Smooth muscle cell (in vitro differentiated cells): ENCODE data around the gene ZFAND6. TPM values are rescaled to one million over a fixed set of nuclear protein-coding genes. Genes with fewer than 3 reads are reported as not detected.

Experiments used
- DNase-seq: peaks from one replicate; lab custom pipeline; 2025; ENCODE audit not compliant: unreplicated experiment; lab: John Stamatoyannopoulos, UW
- H2AFZ ChIP-seq: fragments of 200-600 bp; sonication (generic); 2 replicates; pipeline ENCODE4 v1.6.0; 2016; ENCODE audit warnings: antibody characterized with exemption, low read depth, mild to moderate bottlenecking
- H3F3A ChIP-seq: fragments of 200-600 bp; sonication (generic); 2 replicates; pipeline ENCODE4 v1.6.0; 2017; ENCODE audit warnings: antibody characterized with exemption, low read depth
- H3K27ac ChIP-seq: fragments of 200-600 bp; sonication (generic); 2 replicates; pipeline ENCODE4 v1.5.1; 2016; ENCODE audit warnings: low read depth, mild to moderate bottlenecking
- H3K27me3 ChIP-seq: fragments of 200-600 bp; sonication (generic); 2 replicates; pipeline ENCODE4 v1.6.1; 2016; ENCODE audit warnings: low read depth, mild to moderate bottlenecking
- H3K36me3 ChIP-seq: fragments of 200-600 bp; sonication (generic); 2 replicates; pipeline ENCODE4 v1.5.1; 2016; ENCODE audit warnings: low read depth
- H3K4me1 ChIP-seq: fragments of 200-600 bp; sonication (generic); 2 replicates; pipeline ENCODE4 v1.5.1; 2016; ENCODE audit warnings: low read depth
- H3K4me2 ChIP-seq: fragments of 200-600 bp; sonication (generic); 2 replicates; pipeline ENCODE4 v1.6.0; 2016; ENCODE audit warnings: mild to moderate bottlenecking
- H3K4me3 ChIP-seq: fragments of 200-600 bp; sonication (generic); 2 replicates; pipeline ENCODE4 v1.5.1; 2016; ENCODE audit warnings: mild to moderate bottlenecking
- H3K79me2 ChIP-seq: fragments of 200-600 bp; sonication (generic); 2 replicates; pipeline ENCODE4 v1.6.0; 2016; ENCODE audit warnings: low read depth, mild to moderate bottlenecking
- H3K9ac ChIP-seq: fragments of 200-600 bp; sonication (generic); 2 replicates; pipeline ENCODE4 v1.6.0; 2016; ENCODE audit warnings: low read depth
- H3K9me3 ChIP-seq: fragments of 200-600 bp; sonication (generic); replicated peaks from 2 replicates; pipeline ENCODE4 v1.5.1; 2016; ENCODE audit warnings: low read depth
- H4K20me1 ChIP-seq: fragments of 200-600 bp; sonication (generic); 2 replicates; pipeline ENCODE4 v1.6.0; 2016; ENCODE audit warnings: low read depth
- CTCF ChIP-seq: fragments of 200-600 bp; sonication (generic); IDR thresholded peaks from 2 replicates; pipeline ENCODE4 v1.5.1; 2017; ENCODE audit warnings: borderline replicate concordance, mild to moderate bottlenecking, antibody characterized with exemption; ENCODE audit not compliant: insufficient read depth, poor library complexity, severe bottlenecking
- WGBS: methylation state at CpG from one replicate; pipeline ENCODE4 v1.1.7; 2016; ENCODE audit warnings: low lambda C conversion rate; 5-methylcytosine and 5-hydroxymethylcytosine counted together
- polyA plus RNA-seq: library from polyadenylated mRNA; unstranded; fragments of >200 nt; fragmentation: Nextera tagmentation; extraction: Ambion mirVana; gene quantifications from 2 replicates; pipeline ENCODE4 v1.2.1, GENCODE V29; 2016
- total RNA-seq: library from RNA; depleted of rRNA; stranded (reverse); fragments of >200 nt; gene quantifications from 2 replicates; pipeline ENCODE4 v1.2.3, GENCODE V29; 2014

Gene ZFAND6
- total and polyA plus RNA-seq, 2 experiments from 2014 or later = 81.9 to 144 TPM

DNA sequence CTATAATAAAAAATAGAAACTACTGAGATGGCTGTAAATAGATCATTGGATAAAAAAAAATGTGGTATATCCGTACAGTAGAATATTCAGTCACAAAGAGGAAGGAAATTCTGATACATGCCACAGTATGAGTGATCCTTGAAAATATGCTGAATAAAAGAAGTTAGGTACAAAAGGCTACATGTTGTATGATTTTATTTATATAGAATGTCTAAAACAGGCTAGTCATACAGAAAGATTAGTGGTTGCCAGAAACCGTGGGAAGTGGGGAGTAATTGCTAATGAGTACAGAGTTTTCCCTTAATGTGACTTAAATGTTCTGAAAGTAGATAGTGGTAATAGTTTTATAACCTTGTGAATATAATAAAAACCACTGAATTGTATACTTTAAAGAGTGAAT, 68.4 kb downstream of the ZFAND6 start:
- H2AFZ ChIP-seq = no peak overlapping the region
- no peak for DNase-seq

DNA sequence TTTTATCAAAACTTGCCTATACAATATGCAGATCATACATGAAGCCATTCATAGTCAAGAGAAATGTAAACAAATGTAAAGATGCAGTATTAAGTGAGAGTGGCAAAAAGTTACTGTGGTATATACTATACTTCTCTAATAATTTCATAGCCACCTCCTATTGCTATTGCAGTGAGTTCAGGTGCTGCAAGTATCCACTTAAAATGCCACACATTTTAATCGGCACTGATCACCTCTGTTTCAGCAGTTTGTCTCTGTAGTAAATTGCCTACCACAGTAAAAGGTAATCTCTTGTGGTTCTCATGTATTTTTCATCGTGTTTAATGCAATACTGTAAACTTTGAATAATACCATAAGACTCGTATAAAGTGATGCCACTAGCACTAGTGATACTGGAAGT, 72.9 kb downstream of the ZFAND6 start:
- peaks cover 4% of the 10 kb centered on the region for H3K36me3 ChIP-seq
- 97% methylated on average over 3 of the region's 3 CpGs for WGBS
- H3K4me3 ChIP-seq = no peak overlapping the region

More for the DNA sequence above, 68.4 kb downstream of the ZFAND6 start:
- Histone ChIP-seq H3K4me2 (no peak overlapping the region), H4K20me1 (peaks cover 21% of the 10 kb centered on the region), H3K4me1 (no peaks in the 10 kb centered on the region), H3K9me3 (no peaks in the 10 kb centered on the region), H3K36me3 (no peaks in the 10 kb centered on the region), H3K79me2 (no peaks in the 10 kb centered on the region), H3K27me3 (no peaks in the 10 kb centered on the region), H3F3A (no peaks in the 10 kb centered on the region), H3K4me3 (no peak overlapping the region), H3K27ac (no peak overlapping the region), H3K9ac (no peak overlapping the region)
- TF ChIP-seq CTCF = no peak
- WGBS = 85% methylated on average over 2 of the region's 2 CpGs

DNA sequence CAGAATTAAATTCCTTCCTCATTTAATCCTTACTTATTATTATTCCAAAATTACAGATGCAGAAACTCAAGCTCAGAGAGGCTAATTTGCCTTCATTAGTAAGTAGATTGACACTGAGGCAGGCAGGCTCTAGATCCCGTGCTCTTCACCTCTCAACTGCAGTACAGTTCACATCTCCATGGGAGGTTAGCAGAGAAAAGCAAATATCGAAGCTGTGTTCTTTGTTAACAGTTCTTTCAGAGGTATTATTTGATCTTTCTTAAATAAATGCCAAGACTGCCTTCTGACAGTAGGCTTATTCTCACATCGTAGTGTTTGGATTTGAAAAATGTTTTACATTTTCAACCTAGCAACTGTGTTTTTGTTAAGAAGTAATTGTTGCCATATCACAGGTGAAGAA, 77.4 kb downstream of the ZFAND6 start:
- Histone ChIP-seq H2AFZ (no peak overlapping the region), H3K4me1 (no peaks in the 10 kb centered on the region), H3K27me3 (no peaks in the 10 kb centered on the region), H3K79me2 (no peaks in the 10 kb centered on the region), H3K9ac (no peak overlapping the region), H3K36me3 (peaks cover 4% of the 10 kb centered on the region), H3K4me2 (no peak overlapping the region), H3F3A (no peaks in the 10 kb centered on the region), H3K4me3 (no peak overlapping the region), H3K27ac (no peak overlapping the region), H3K9me3 (no peaks in the 10 kb centered on the region), H4K20me1 (peaks cover 3% of the 10 kb centered on the region)
- no peak for TF ChIP-seq CTCF
- 94% methylated on average over 3 of the region's 3 CpGs for WGBS
- no peak for DNase-seq

More for the DNA sequence above, 72.9 kb downstream of the ZFAND6 start:
- no peak overlapping the region for H3K9ac ChIP-seq
- no peak overlapping the region for H3K27ac ChIP-seq
- TF ChIP-seq CTCF = no peak
- no peak overlapping the region for H3K4me2 ChIP-seq
- no peaks in the 10 kb centered on the region for H3K27me3 ChIP-seq
- DNase-seq = no peak
- H3K9me3 ChIP-seq = no peaks in the 10 kb centered on the region
- peaks cover 3% of the 10 kb centered on the region for H4K20me1 ChIP-seq
- H3K4me1 ChIP-seq = no peaks in the 10 kb centered on the region
- no peak overlapping the region for H2AFZ ChIP-seq
- H3F3A ChIP-seq = no peaks in the 10 kb centered on the region
- no peaks in the 10 kb centered on the region for H3K79me2 ChIP-seq

DNA sequence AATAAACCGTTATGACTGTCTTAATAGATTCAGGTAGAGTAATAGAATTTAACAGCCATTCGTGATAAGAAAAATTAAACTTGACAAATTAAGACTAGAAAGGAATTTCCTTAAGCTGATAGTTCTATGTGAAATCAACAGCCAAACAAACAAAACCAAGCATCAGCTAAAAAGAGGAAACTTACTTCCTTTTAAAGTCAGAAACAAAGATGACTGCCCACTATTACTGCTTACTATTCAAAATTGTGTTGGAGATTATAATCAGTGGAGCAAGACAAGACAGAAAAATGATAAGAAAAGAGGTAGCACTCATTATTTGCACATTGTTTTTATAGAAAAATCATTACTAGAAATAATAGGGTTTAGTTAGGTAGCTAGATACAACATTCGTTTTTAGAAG, 79.5 kb downstream of the ZFAND6 start:
- H4K20me1 ChIP-seq = no peaks in the 10 kb centered on the region
- H3K27ac ChIP-seq = no peak overlapping the region
- H3K79me2 ChIP-seq = no peaks in the 10 kb centered on the region
- no peaks in the 10 kb centered on the region for H3K27me3 ChIP-seq
- DNase-seq = no peak
- H3K4me2 ChIP-seq = no peak overlapping the region
- no peak overlapping the region for H3K4me3 ChIP-seq
- no peak overlapping the region for H2AFZ ChIP-seq
- no peak for TF ChIP-seq CTCF
- H3K4me1 ChIP-seq = no peaks in the 10 kb centered on the region
- H3F3A ChIP-seq = no peaks in the 10 kb centered on the region
- WGBS = 98% methylated on average over 3 of the region's 3 CpGs
- H3K36me3 ChIP-seq = peaks cover 4% of the 10 kb centered on the region
- H3K9me3 ChIP-seq = no peaks in the 10 kb centered on the region
- H3K9ac ChIP-seq = no peak overlapping the region
